Measurements from ENCODE around the gene KLHL21.

The KLHL21 gene

GRCh38 chr1:6599141-6599975 is 3.3 kb downstream of the KLHL21 start:
- DNase-seq = no peak

GRCh38 chr1:6597777-6598131 is 4.9 kb downstream of the KLHL21 start:
- no peak for DNase-seq

- DNase-seq = no peak
Observed at GRCh38 chr1:6596886-6597776, 5.5 kb downstream of the KLHL21 start.

GRCh38 chr1:6596351-6596750 is 6.3 kb downstream of the KLHL21 start:
- no peak for DNase-seq

- DNase-seq = no peak
Observed at GRCh38 chr1:6594977-6595740, 7.5 kb downstream of the KLHL21 start.

- no peak for DNase-seq
Observed at GRCh38 chr1:6593810-6594209, 8.9 kb downstream of the KLHL21 start.

GRCh38 chr1:6592865-6593593 is 9.6 kb downstream of the KLHL21 start:
- no peak for DNase-seq

GRCh38 chr1:6592441-6592840 is 10.2 kb downstream of the KLHL21 start:
- DNase-seq = no peak

GRCh38 chr1:6591644-6592043 is 11.0 kb downstream of the KLHL21 start:
- no peak for DNase-seq

GRCh38 chr1:6591222-6591621 is 11.4 kb downstream of the KLHL21 start:
- DNase-seq = no peak

- no peak for DNase-seq
Observed at GRCh38 chr1:6590046-6590445, 12.6 kb downstream of the KLHL21 start.

GRCh38 chr1:6588893-6589520 is 13.7 kb downstream of the KLHL21 start:
- DNase-seq = no peak

- no peak for DNase-seq
Observed at GRCh38 chr1:6588128-6588892, 14.4 kb downstream of the KLHL21 start.

GRCh38 chr1:6587261-6588005 is 15.2 kb downstream of the KLHL21 start:
- DNase-seq = no peak

GRCh38 chr1:6586404-6586816 is 16.3 kb downstream of the KLHL21 start:
- no peak for DNase-seq

GRCh38 chr1:6585841-6586240 is 16.8 kb downstream of the KLHL21 start:
- no peak for DNase-seq

GRCh38 chr1:6585081-6585722 is 17.5 kb downstream of the KLHL21 start:
- no peak for DNase-seq

- no peak for DNase-seq
Observed at GRCh38 chr1:6584126-6585080, 18.3 kb downstream of the KLHL21 start.

GRCh38 chr1:6582370-6582769 is 20.3 kb downstream of the KLHL21 start:
- no peak for DNase-seq

Data from NK-92 treated with Interleukin-12 subunit alpha and Interleukin-12 subunit beta, amount 100 ng/mL, for 24 hours (cell line).